Neural progenitor cell (in vitro differentiated cells): ENCODE data around the gene HHATL. TPM values are rescaled to one million over a fixed set of nuclear protein-coding genes. Genes with fewer than 3 reads are reported as not detected.

Experiments used
- DNase-seq: peaks from one replicate; pipeline ENCODE4 v3.0.0-alpha.2; 2016; ENCODE audit warnings: low spot score
- H2AFZ ChIP-seq: fragments of 200-600 bp; sonication (generic); replicated peaks from 2 replicates; pipeline ENCODE4 v1.6.1; 2016; ENCODE audit warnings: antibody characterized with exemption
- H3F3A ChIP-seq: fragments of 200-600 bp; sonication (generic); 2 replicates; pipeline ENCODE4 v1.6.1; 2016; ENCODE audit warnings: antibody characterized with exemption, low read depth
- H3K27ac ChIP-seq: fragments of 200-600 bp; sonication (generic); 2 replicates; pipeline ENCODE4 v1.5.1; 2016; ENCODE audit warnings: mild to moderate bottlenecking
- H3K27me3 ChIP-seq: fragments of 200-600 bp; sonication (generic); 2 replicates; pipeline ENCODE4 v1.6.1; 2016; ENCODE audit warnings: mild to moderate bottlenecking, moderate library complexity
- H3K36me3 ChIP-seq: fragments of 200-600 bp; sonication (generic); 2 replicates; pipeline ENCODE4 v1.5.1; 2016
- H3K4me1 ChIP-seq: fragments of 200-600 bp; sonication (generic); 2 replicates; pipeline ENCODE4 v1.6.1; 2016; ENCODE audit warnings: mixed run types
- H3K4me2 ChIP-seq: fragments of 200-600 bp; sonication (generic); 2 replicates; pipeline ENCODE4 v1.6.1; 2016
- H3K4me3 ChIP-seq: fragments of 200-600 bp; sonication (generic); 2 replicates; pipeline ENCODE4 v1.5.1; 2016
- H3K79me2 ChIP-seq: fragments of 200-600 bp; sonication (generic); 2 replicates; pipeline ENCODE4 v1.6.1; 2016; ENCODE audit warnings: low read depth
- H3K9ac ChIP-seq: fragments of 200-600 bp; sonication (generic); 2 replicates; pipeline ENCODE4 v1.6.1; 2016
- H3K9me3 ChIP-seq: fragments of 200-600 bp; sonication (generic); 2 replicates; pipeline ENCODE4 v1.5.1; 2016; ENCODE audit warnings: low read depth
- H4K20me1 ChIP-seq: fragments of 200-600 bp; sonication (generic); 2 replicates; pipeline ENCODE4 v1.6.1; 2016; ENCODE audit warnings: low read depth
- H3K27ac Mint-ChIP-seq: 3 replicates; pipeline ENCODE4 v1.8.0; 2021; ENCODE audit warnings: mixed read lengths
- H3K27me3 Mint-ChIP-seq: 2 replicates; pipeline ENCODE4 v1.8.0; 2022; ENCODE audit warnings: low read depth, mild to moderate bottlenecking, inconsistent platforms, moderate library complexity, mixed read lengths; ENCODE audit not compliant: insufficient read depth
- H3K36me3 Mint-ChIP-seq: 3 replicates; pipeline ENCODE4 v1.8.0; 2021; ENCODE audit warnings: mixed read lengths
- H3K4me1 Mint-ChIP-seq: 3 replicates; pipeline ENCODE4 v1.8.0; 2021; ENCODE audit warnings: mixed read lengths
- H3K4me3 Mint-ChIP-seq: 3 replicates; pipeline ENCODE4 v1.8.0; 2021; ENCODE audit warnings: mild to moderate bottlenecking, moderate library complexity, mixed read lengths
- H3K9me3 Mint-ChIP-seq: 3 replicates; pipeline ENCODE4 v1.8.0; 2020; ENCODE audit warnings: mixed read lengths
- EZH2 ChIP-seq: fragments of 200-600 bp; sonication (generic); IDR thresholded peaks from 2 replicates; pipeline ENCODE4 v1.6.1; 2017; ENCODE audit warnings: antibody characterized with exemption, mild to moderate bottlenecking, moderate library complexity
- EZH2phosphoT487 ChIP-seq: fragments of 200-600 bp; sonication (generic); IDR thresholded peaks from 2 replicates; pipeline ENCODE4 v1.6.1; 2017; ENCODE audit warnings: antibody characterized with exemption
- total RNA-seq: library from RNA; depleted of rRNA; stranded (reverse); fragments of >200 nt; gene quantifications from 2 replicates; pipeline ENCODE4 v1.2.3, GENCODE V29; 2015; ENCODE audit warnings: low replicate concordance
- TF ChIP-seq, protein P1 (sequence below): fragments of 200-600 bp; sonication (generic); IDR thresholded peaks from 2 replicates; pipeline ENCODE4 v1.5.1; 2017; ENCODE audit warnings: antibody characterized with exemption, mild to moderate bottlenecking

The HHATL gene
- total RNA-seq, 1 donor from 2014 or later, result not detected

DNA sequence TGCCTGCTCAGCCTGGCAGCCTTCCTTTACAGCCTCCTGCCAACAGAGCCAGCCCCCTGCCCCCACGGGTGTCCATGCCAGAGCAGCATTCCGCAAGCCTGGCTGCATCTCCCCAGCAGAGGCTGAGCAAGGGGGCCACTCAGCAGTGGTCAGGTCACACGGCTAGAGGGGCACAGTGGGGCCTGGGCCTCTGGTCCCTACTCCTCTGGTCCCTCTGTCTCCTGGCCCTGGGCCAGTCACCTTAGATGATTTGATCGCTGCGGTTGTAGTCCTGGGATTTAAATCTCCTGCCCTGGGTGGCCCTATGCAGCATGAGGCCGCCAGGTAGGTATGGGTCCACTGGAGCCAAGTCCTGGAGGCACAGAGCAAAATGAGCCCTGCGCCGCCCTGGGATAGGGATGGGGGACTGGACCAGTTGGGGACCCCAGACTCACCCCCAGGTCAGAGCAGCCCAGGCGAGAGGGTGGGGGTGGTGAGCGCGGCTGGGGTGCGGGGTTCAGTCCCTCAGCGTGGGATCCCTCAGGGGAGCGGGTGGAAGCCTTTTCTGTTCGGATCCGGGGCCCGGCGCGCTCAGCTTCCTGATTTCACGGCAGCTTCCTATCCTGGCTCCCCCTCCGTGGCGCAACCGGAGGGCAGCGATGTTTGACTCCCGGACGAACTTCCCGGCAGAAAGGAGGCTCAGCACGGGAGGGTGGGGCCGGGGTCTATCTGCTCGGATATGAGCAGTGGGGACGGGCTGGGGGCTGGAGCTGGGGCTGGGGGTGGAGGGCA, 48.9 kb downstream of the HHATL start, which contains the start of gene ZBTB47:
Gene ZBTB47 (plus strand): TSS at position 138 of the 771 bp plus-strand sequence. CDS start 4,659 bp downstream, outside the sequence.
- Mint-ChIP-seq H3K27me3 (peaks cover 5% of the 10 kb centered on the region), H3K36me3 (peaks cover 8% of the 10 kb centered on the region), H3K27ac (peak within 1 kb of the TSS; percentile 81), H3K9me3 (no peaks in the 10 kb centered on the region), H3K4me1 (peaks cover 30% of the 10 kb centered on the region), H3K4me3 (peak within 1 kb of the TSS; percentile 92)
- peaks cover 12% of the 10 kb centered on the region for H3K4me1 ChIP-seq
- H3K27me3 ChIP-seq, result no peaks in the 10 kb centered on the region
- peak within 1 kb of the TSS; percentile 86 for H3K4me3 ChIP-seq
- peak; percentile 17 for TF ChIP-seq EZH2
- no peak for TF ChIP-seq EZH2phosphoT487
- TF ChIP-seq, protein P1, sequence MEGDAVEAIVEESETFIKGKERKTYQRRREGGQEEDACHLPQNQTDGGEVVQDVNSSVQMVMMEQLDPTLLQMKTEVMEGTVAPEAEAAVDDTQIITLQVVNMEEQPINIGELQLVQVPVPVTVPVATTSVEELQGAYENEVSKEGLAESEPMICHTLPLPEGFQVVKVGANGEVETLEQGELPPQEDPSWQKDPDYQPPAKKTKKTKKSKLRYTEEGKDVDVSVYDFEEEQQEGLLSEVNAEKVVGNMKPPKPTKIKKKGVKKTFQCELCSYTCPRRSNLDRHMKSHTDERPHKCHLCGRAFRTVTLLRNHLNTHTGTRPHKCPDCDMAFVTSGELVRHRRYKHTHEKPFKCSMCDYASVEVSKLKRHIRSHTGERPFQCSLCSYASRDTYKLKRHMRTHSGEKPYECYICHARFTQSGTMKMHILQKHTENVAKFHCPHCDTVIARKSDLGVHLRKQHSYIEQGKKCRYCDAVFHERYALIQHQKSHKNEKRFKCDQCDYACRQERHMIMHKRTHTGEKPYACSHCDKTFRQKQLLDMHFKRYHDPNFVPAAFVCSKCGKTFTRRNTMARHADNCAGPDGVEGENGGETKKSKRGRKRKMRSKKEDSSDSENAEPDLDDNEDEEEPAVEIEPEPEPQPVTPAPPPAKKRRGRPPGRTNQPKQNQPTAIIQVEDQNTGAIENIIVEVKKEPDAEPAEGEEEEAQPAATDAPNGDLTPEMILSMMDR, result no peak
- H3K79me2 ChIP-seq, result no peaks in the 10 kb centered on the region
- H3K27ac ChIP-seq, result no peak within 1 kb of the TSS
- peak within 1 kb of the TSS; percentile 92 for H2AFZ ChIP-seq
- H4K20me1 ChIP-seq, result peaks cover 21% of the 10 kb centered on the region
- H3F3A ChIP-seq, result peaks cover 11% of the 10 kb centered on the region
- no peaks in the 10 kb centered on the region for H3K9me3 ChIP-seq
- peak; percentile 41 for DNase-seq
- no peaks in the 10 kb centered on the region for H3K36me3 ChIP-seq
- peak within 1 kb of the TSS; percentile 100 for H3K4me2 ChIP-seq
- peak within 1 kb of the TSS; percentile 45 for H3K9ac ChIP-seq

DNA sequence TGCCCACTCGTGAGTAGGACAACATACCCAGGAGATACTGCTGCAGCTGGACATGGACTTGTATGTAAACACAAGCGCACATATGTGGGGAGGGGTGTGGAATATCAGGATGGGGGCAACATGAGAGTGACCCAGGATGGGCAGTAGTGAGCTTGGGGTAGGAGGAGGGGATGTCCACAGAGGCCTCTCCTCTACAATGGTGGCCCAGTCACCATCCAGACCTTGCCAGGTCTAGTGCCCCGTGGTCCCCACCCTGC, 49.4 kb downstream of the HHATL start:
- TF ChIP-seq, protein P1, result no peak
- TF ChIP-seq EZH2phosphoT487 (no peak), EZH2 (no peak)
- H2AFZ ChIP-seq, result no peak overlapping the region
- H3K36me3 Mint-ChIP-seq, result peaks cover 8% of the 10 kb centered on the region
- peaks cover 5% of the 10 kb centered on the region for H3K27me3 Mint-ChIP-seq
- H3K4me3 ChIP-seq, result peak overlapping the region; percentile 86
- no peak overlapping the region for H3K27ac ChIP-seq
- peak overlapping the region; percentile 100 for H3K4me2 ChIP-seq
- DNase-seq, result no peak
- no peaks in the 10 kb centered on the region for H3K36me3 ChIP-seq
- no peaks in the 10 kb centered on the region for H3K9me3 ChIP-seq
- no peaks in the 10 kb centered on the region for H3K9me3 Mint-ChIP-seq
- H3K4me3 Mint-ChIP-seq, result peak overlapping the region; percentile 92
- peaks cover 16% of the 10 kb centered on the region for H3F3A ChIP-seq
- H3K27ac Mint-ChIP-seq, result peak overlapping the region; percentile 60
- H3K9ac ChIP-seq, result no peak overlapping the region
- H4K20me1 ChIP-seq, result peaks cover 21% of the 10 kb centered on the region
- H3K4me1 ChIP-seq, result peaks cover 12% of the 10 kb centered on the region
- peaks cover 30% of the 10 kb centered on the region for H3K4me1 Mint-ChIP-seq
- H3K79me2 ChIP-seq, result no peaks in the 10 kb centered on the region
- H3K27me3 ChIP-seq, result no peaks in the 10 kb centered on the region

DNA sequence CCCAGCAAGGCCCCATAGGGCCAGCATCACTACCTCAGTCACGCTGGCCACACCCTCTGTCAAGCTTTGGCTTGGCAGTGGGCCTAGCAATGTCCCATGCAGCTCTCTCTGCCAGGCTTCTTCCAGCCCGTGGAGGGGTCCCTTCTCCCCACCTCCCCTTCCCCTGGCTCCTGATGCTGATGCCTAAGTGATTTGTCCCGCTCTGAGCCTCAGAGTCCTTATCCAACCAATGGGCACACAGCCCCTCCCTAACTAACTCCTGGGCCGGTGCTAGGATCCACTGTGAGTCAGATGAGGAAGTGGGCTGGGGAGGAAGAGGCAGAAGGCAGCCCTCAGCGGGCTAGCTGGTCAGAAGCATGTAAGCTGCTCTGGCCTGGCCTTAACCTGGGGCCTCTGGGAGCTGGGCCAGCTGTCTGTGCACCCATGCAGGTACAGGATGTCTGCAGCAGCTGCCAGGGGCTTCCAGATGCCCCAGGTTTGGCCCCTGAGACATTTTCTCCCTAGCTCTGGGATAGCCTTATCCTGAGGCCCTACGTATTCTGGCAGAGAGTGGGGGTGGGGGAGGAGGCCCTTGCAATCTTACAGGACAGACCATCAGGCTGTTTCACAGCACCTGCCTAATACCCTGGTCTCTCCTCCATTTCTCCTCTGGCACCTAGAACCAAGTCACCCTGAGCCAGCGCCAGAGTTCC, 49.8 kb downstream of the HHATL start:
- Histone ChIP-seq H4K20me1 (peaks cover 21% of the 10 kb centered on the region), H3K4me1 (peaks cover 12% of the 10 kb centered on the region), H3K27me3 (no peaks in the 10 kb centered on the region), H3K9ac (no peak overlapping the region), H3K79me2 (no peaks in the 10 kb centered on the region), H3K4me3 (no peak overlapping the region), H3K36me3 (no peaks in the 10 kb centered on the region), H3F3A (peaks cover 20% of the 10 kb centered on the region), H2AFZ (no peak overlapping the region), H3K27ac (no peak overlapping the region), H3K4me2 (peak overlapping the region; percentile 100), H3K9me3 (no peaks in the 10 kb centered on the region)
- peaks cover 12% of the 10 kb centered on the region for H3K36me3 Mint-ChIP-seq
- no peaks in the 10 kb centered on the region for H3K9me3 Mint-ChIP-seq
- DNase-seq, result no peak
- peak overlapping the region; percentile 60 for H3K27ac Mint-ChIP-seq
- H3K4me3 Mint-ChIP-seq, result peak overlapping the region; percentile 92
- H3K27me3 Mint-ChIP-seq, result peaks cover 6% of the 10 kb centered on the region
- H3K4me1 Mint-ChIP-seq, result peaks cover 34% of the 10 kb centered on the region
- no peak for TF ChIP-seq EZH2

DNA sequence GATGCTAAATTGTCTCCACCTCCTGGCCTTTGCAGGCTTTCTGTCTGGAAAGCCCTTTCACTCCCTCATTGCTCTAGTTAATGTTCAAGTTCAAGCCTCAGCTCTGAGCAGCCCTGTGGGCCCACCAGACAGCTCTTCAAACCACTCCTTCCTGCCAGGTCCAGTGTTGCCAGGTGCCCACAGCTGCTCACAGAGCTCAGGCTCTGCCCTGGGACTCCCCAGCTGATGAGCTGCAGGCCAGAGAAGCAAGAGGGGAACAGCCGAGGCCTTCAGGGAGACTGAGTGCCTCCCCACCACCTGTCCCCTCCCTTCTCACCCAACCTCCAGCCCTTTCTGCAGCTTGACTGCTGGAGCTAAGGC, 50.4 kb downstream of the HHATL start:
- Histone ChIP-seq H3K4me1 (peaks cover 17% of the 10 kb centered on the region), H4K20me1 (peaks cover 26% of the 10 kb centered on the region), H3K27me3 (no peaks in the 10 kb centered on the region), H3K4me3 (no peak overlapping the region), H2AFZ (no peak overlapping the region), H3K9ac (no peak overlapping the region), H3K4me2 (no peak overlapping the region), H3K27ac (no peak overlapping the region), H3K79me2 (no peaks in the 10 kb centered on the region), H3K36me3 (no peaks in the 10 kb centered on the region), H3F3A (peaks cover 23% of the 10 kb centered on the region), H3K9me3 (no peaks in the 10 kb centered on the region)
- no peaks in the 10 kb centered on the region for H3K9me3 Mint-ChIP-seq
- peaks cover 36% of the 10 kb centered on the region for H3K4me1 Mint-ChIP-seq
- peak overlapping the region; percentile 51 for H3K4me3 Mint-ChIP-seq
- no peak overlapping the region for H3K27ac Mint-ChIP-seq
- H3K36me3 Mint-ChIP-seq, result peaks cover 16% of the 10 kb centered on the region
- H3K27me3 Mint-ChIP-seq, result peaks cover 5% of the 10 kb centered on the region
- DNase-seq, result no peak
- TF ChIP-seq EZH2phosphoT487 (no peak), EZH2 (no peak)
- TF ChIP-seq, protein P1, result no peak
